WTC11 (cell line): Measurements from ENCODE around the gene KDM4F.

Experiments
- CREB1 ChIP-seq: sonication (generic); formaldehyde crosslinking; IDR thresholded peaks from 2 replicates; pipeline ENCODE4 v1.8.0; 2023; ENCODE audit warnings: mild to moderate bottlenecking, missing genetic modification reagents
- ESRRA ChIP-seq: sonication (generic); formaldehyde crosslinking; IDR thresholded peaks from 2 replicates; pipeline ENCODE4 v1.8.1; 2022; ENCODE audit warnings: mild to moderate bottlenecking, missing genetic modification reagents, borderline replicate concordance
- GRHL2 ChIP-seq: fragments of 250-450 bp; sonication (Bioruptor Pico); IDR thresholded peaks from 2 replicates; pipeline ENCODE4 v1.8.0; 2022; ENCODE audit warnings: mild to moderate bottlenecking, moderate library complexity; ENCODE audit not compliant: insufficient replicate concordance, severe bottlenecking
- HMGXB4 ChIP-seq: sonication (generic); formaldehyde crosslinking; IDR thresholded peaks from 2 replicates; pipeline ENCODE4 v1.8.1; 2023; ENCODE audit warnings: mild to moderate bottlenecking, moderate library complexity, missing genetic modification reagents
- IRF1 ChIP-seq: sonication (generic); formaldehyde crosslinking; IDR thresholded peaks from 2 replicates; pipeline ENCODE4 v1.8.0; 2023; ENCODE audit warnings: missing genetic modification reagents
- JUN ChIP-seq: sonication (generic); formaldehyde crosslinking; IDR thresholded peaks from 2 replicates; pipeline ENCODE4 v1.8.0; 2023; ENCODE audit warnings: mild to moderate bottlenecking, missing genetic modification reagents
- NFYB ChIP-seq: sonication (generic); formaldehyde crosslinking; conservative IDR thresholded peaks from 2 replicates; pipeline ENCODE4 v1.8.0; 2022; ENCODE audit warnings: low read depth, missing genetic modification reagents
- NR2C2 ChIP-seq: sonication (generic); formaldehyde crosslinking; IDR thresholded peaks from 2 replicates; pipeline ENCODE4 v1.8.0; 2022; ENCODE audit warnings: mild to moderate bottlenecking, missing genetic modification reagents
- OVOL2 ChIP-seq: fragments of 250-450 bp; sonication (Bioruptor Pico); IDR thresholded peaks from 2 replicates; pipeline ENCODE4 v1.9.0; 2021; ENCODE audit warnings: mild to moderate bottlenecking, borderline replicate concordance
- SP1 ChIP-seq: sonication (generic); formaldehyde crosslinking; conservative IDR thresholded peaks from 2 replicates; pipeline ENCODE4 v1.8.1; 2022; ENCODE audit warnings: missing genetic modification reagents
- TEAD4 ChIP-seq: sonication (generic); formaldehyde crosslinking; IDR thresholded peaks from 2 replicates; pipeline ENCODE4 v1.8.0; 2022; ENCODE audit warnings: mild to moderate bottlenecking, missing genetic modification reagents
- USF1 ChIP-seq: sonication (generic); formaldehyde crosslinking; IDR thresholded peaks from 2 replicates; pipeline ENCODE4 v1.8.0; 2022; ENCODE audit warnings: mild to moderate bottlenecking, missing genetic modification reagents
- TF ChIP-seq, protein P1 (sequence below): fragments of 200-600 bp; IDR thresholded peaks from 2 replicates; pipeline ENCODE4 v1.8.0; 2022; ENCODE audit warnings: antibody characterized with exemption
- TF ChIP-seq, protein P2 (sequence below): sonication (generic); formaldehyde crosslinking; IDR thresholded peaks from 2 replicates; pipeline ENCODE4 v1.8.0; 2022; ENCODE audit warnings: mild to moderate bottlenecking, missing genetic modification reagents

DNA sequence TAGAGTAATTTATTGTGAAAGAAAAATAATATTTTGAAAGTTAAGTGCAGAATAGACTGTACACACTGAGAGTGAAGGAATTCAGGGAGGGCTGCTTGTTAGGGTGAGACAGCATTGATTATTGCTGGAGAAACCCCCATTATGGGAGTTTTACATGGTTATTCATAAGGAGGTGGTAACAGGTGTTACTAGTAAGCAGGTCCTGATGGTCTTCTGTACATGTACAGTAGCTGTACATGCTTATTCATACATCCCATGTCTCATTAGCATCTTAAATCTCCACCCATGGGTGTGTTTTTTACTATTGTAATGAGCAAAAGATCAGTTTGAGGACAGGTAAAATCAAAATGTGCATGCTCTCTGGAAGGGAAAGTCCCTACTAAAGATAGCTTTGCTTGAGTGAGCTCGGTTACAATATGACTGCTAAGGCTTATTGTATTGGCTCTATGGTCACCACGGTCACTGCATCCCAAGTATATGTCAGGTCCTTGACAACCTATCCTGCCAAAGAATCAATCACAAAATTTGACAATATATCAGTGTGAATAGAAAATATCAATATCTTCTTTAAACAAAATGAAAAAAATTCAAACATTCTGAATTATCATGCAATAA, 6.2 kb downstream of the KDM4F start:
- TF ChIP-seq JUN (no peak), HMGXB4 (CRISPR knock-in tag) (no peak), SP1 (CRISPR knock-in tag) (no peak), NFYB (no peak), ESRRA (CRISPR knock-in tag) (no peak), IRF1 (no peak), TEAD4 (CRISPR knock-in tag) (no peak), USF1 (CRISPR knock-in tag) (no peak), OVOL2 (CRISPR knock-in tag) (no peak), GRHL2 (CRISPR knock-in tag) (no peak), CREB1 (CRISPR knock-in tag) (no peak), NR2C2 (CRISPR knock-in tag) (no peak)
- TF ChIP-seq, protein P1, sequence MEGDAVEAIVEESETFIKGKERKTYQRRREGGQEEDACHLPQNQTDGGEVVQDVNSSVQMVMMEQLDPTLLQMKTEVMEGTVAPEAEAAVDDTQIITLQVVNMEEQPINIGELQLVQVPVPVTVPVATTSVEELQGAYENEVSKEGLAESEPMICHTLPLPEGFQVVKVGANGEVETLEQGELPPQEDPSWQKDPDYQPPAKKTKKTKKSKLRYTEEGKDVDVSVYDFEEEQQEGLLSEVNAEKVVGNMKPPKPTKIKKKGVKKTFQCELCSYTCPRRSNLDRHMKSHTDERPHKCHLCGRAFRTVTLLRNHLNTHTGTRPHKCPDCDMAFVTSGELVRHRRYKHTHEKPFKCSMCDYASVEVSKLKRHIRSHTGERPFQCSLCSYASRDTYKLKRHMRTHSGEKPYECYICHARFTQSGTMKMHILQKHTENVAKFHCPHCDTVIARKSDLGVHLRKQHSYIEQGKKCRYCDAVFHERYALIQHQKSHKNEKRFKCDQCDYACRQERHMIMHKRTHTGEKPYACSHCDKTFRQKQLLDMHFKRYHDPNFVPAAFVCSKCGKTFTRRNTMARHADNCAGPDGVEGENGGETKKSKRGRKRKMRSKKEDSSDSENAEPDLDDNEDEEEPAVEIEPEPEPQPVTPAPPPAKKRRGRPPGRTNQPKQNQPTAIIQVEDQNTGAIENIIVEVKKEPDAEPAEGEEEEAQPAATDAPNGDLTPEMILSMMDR: no peak
- TF ChIP-seq, protein P2, sequence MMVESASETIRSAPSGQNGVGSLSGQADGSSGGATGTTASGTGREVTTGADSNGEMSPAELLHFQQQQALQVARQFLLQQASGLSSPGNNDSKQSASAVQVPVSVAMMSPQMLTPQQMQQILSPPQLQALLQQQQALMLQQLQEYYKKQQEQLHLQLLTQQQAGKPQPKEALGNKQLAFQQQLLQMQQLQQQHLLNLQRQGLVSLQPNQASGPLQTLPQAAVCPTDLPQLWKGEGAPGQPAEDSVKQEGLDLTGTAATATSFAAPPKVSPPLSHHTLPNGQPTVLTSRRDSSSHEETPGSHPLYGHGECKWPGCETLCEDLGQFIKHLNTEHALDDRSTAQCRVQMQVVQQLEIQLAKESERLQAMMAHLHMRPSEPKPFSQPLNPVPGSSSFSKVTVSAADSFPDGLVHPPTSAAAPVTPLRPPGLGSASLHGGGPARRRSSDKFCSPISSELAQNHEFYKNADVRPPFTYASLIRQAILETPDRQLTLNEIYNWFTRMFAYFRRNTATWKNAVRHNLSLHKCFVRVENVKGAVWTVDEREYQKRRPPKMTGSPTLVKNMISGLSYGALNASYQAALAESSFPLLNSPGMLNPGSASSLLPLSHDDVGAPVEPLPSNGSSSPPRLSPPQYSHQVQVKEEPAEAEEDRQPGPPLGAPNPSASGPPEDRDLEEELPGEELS (CRISPR knock-in tag): no peak
